Tibial nerve (tissue), 3 donors: ENCODE data around the gene TEX22.
"Not testable (repeated sequence)": the region's sequence is repeated elsewhere in the genome, so short reads cannot be mapped to it uniquely, and the experiment has no call there.

Source experiments
- CTCF ChIP-seq, 5 experiments: fragments of 200-600 bp in 3 of 5; fragments of 450-650 bp in 2 of 5; sonication (generic) in 3 of 5; IDR thresholded peaks; one replicate each; pipeline ENCODE4 v1.5.1; 2016 to 2019; ENCODE audit warnings: antibody characterized with exemption in 5 of 5, mild to moderate bottlenecking in 3 of 5, moderate library complexity in 2 of 5
- POLR2A ChIP-seq, 2 donors: fragments of 450-650 bp; IDR thresholded peaks; one replicate each; pipeline ENCODE4 v1.6.1; 2017; ENCODE audit warnings: antibody characterized with exemption in 2 of 2, mild to moderate bottlenecking in 2 of 2, moderate library complexity in 2 of 2

- TF ChIP-seq CTCF, POLR2A (IDR thresholded peaks at IDR 0.05): not testable (repeated sequence)
These were observed 36.9 kb upstream of the TEX22 start for GRCh38 chr14:105361412-105361811.
